ENCODE data around the gene STK40.

Gene STK40

GRCh38 chr1:36393686-36394085 lies 8.0 kb upstream of the STK40 start:
- in situ Hi-C loops (cut with MboI; ENCODE audit: low pct_unique_long_range_greater_than_20kb, low sequenced_read_pairs, unreplicated experiment), result no loop called here
- TF ChIP-seq, protein P1, sequence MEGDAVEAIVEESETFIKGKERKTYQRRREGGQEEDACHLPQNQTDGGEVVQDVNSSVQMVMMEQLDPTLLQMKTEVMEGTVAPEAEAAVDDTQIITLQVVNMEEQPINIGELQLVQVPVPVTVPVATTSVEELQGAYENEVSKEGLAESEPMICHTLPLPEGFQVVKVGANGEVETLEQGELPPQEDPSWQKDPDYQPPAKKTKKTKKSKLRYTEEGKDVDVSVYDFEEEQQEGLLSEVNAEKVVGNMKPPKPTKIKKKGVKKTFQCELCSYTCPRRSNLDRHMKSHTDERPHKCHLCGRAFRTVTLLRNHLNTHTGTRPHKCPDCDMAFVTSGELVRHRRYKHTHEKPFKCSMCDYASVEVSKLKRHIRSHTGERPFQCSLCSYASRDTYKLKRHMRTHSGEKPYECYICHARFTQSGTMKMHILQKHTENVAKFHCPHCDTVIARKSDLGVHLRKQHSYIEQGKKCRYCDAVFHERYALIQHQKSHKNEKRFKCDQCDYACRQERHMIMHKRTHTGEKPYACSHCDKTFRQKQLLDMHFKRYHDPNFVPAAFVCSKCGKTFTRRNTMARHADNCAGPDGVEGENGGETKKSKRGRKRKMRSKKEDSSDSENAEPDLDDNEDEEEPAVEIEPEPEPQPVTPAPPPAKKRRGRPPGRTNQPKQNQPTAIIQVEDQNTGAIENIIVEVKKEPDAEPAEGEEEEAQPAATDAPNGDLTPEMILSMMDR (IDR thresholded peaks at IDR 0.05; ENCODE audit: extremely low read depth, insufficient read depth, missing control alignments), result no peak
- DNase-seq (ENCODE audit: low spot score), result no peak

DNA sequence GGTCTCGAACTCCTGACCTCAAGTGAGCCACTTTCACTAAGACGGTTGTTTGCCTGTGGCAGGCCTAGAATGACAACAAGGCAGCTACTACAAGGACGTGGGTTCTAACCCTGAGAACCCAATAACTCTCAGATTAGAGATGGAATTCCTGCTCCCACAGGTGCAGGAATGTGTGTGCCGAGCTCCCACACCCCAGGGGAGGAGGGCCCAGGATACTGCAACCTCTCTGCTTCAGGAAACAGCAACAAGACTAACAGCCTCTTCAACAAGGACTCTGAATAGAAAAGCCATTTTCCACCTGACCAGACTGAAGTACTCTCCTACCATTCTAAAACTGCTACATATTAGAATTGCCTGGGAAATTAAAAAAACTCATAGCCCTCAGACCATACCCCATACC lies 7.1 kb upstream of the STK40 start:
- TF ChIP-seq, protein P1 (IDR thresholded peaks at IDR 0.05; ENCODE audit: extremely low read depth, insufficient read depth, missing control alignments), result no peak
- in situ Hi-C loops (cut with MboI; ENCODE audit: low pct_unique_long_range_greater_than_20kb, low sequenced_read_pairs, unreplicated experiment), result no loop called here
- DNase-seq (ENCODE audit: low spot score), result no peak

DNA sequence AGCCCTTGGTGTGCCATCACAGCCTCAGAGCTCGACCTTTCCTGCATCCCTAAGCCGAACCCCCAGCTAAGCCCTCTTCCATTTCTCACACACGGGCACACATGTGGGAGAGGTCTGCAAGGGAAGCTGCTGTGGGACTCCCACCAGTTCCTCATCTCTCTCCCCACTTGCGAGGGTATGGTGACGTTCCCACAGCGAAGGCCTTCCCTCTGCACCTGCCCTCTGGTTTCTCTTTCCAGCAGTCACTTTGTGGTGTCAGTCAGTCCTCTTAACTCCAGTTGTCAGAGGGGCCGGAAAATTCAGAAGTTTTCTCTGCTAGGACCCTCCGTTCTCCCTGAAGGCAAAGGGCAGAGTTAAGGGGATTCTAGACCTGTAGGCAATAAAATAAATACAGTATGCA lies 5.5 kb upstream of the STK40 start:
- in situ Hi-C loops (cut with MboI; ENCODE audit: low pct_unique_long_range_greater_than_20kb, low sequenced_read_pairs, unreplicated experiment), result no loop called here
- DNase-seq (ENCODE audit: low spot score), result no peak
- TF ChIP-seq, protein P1 (IDR thresholded peaks at IDR 0.05; ENCODE audit: extremely low read depth, insufficient read depth, missing control alignments), result no peak

DNA sequence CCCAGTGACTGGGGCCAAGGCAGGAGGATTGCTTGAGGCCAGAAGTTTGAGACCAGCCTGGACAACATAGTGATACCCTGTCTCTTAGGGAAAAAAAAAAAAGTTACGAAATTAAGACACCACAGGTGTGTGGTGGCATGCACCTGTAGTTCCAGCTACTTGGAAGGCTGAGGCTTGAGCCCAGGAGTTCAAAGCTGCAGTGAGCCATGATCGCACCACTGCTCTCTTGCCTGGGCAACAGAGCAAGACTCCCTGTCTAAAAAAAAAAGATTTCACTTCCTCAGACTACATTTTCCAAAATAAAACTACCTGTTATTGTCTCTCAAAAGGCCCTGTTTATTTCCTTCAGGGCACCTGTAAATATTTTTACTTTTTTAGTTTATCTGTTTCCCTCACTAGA lies 4.7 kb upstream of the STK40 start:
- TF ChIP-seq, protein P1 (IDR thresholded peaks at IDR 0.05; ENCODE audit: extremely low read depth, insufficient read depth, missing control alignments), result no peak
- no peak for DNase-seq (ENCODE audit: low spot score)
- in situ Hi-C loops (cut with MboI; ENCODE audit: low pct_unique_long_range_greater_than_20kb, low sequenced_read_pairs, unreplicated experiment), result no loop called here

DNA sequence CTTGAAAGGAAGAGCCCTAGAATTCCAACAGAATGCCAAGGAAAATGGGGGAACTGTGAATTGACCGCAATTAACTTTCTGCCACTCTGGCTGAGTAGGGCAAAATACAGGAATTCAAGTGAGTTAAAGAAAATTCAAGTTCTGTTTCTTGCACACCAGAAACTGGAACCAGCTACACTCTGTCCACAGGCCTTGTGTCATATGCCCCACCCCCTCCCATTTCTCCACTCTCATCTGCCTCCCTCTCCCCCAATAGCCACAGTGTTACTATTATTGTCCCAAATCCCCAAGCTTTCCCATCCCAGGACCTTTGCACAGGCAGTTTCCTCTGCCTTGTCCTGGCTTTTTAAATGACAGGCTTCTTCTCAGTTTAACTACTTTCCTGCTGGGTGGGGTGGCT lies 4.3 kb upstream of the STK40 start:
- TF ChIP-seq, protein P1 (IDR thresholded peaks at IDR 0.05; ENCODE audit: extremely low read depth, insufficient read depth, missing control alignments), result no peak
- in situ Hi-C loops (cut with MboI; ENCODE audit: low pct_unique_long_range_greater_than_20kb, low sequenced_read_pairs, unreplicated experiment), result no loop called here
- DNase-seq (ENCODE audit: low spot score), result no peak

- DNase-seq (ENCODE audit: low spot score), result no peak
- in situ Hi-C loops (cut with MboI; ENCODE audit: low pct_unique_long_range_greater_than_20kb, low sequenced_read_pairs, unreplicated experiment), result no loop called here
- TF ChIP-seq, protein P1 (IDR thresholded peaks at IDR 0.05; ENCODE audit: extremely low read depth, insufficient read depth, missing control alignments), result no peak
Observed at GRCh38 chr1:36389261-36389660, 3.5 kb upstream of the STK40 start.
